Endodermal cell (in vitro differentiated cells): ENCODE measurements around the gene ARHGAP40. TPM values are rescaled to one million over a fixed set of nuclear protein-coding genes. Genes with fewer than 3 reads are reported as not detected.
"Not testable (repeated sequence)": the region's sequence is repeated elsewhere in the genome, so short reads cannot be mapped to it uniquely, and the experiment has no call there.

Experiments
- DNase-seq: peaks from one replicate; pipeline ENCODE4 v3.0.0-alpha.2; 2017
- H3K27ac ChIP-seq: 2 replicates; pipeline ENCODE4 v1.5.1; 2013; ENCODE audit warnings: mild to moderate bottlenecking, low read depth, low read length, moderate library complexity
- H3K27me3 ChIP-seq: 2 replicates; pipeline ENCODE4 v1.6.1; 2013; ENCODE audit warnings: mild to moderate bottlenecking, low read length, moderate library complexity; ENCODE audit not compliant: insufficient read depth, control insufficient read depth, poor library complexity, severe bottlenecking
- H3K36me3 ChIP-seq: 2 replicates; pipeline ENCODE4 v1.7.0; 2013; ENCODE audit warnings: mild to moderate bottlenecking, low read length, moderate library complexity; ENCODE audit not compliant: control insufficient read depth, insufficient read depth
- H3K4me1 ChIP-seq: one replicate; pipeline ENCODE4 v1.7.0; 2013; ENCODE audit warnings: low read length; ENCODE audit not compliant: control insufficient read depth, insufficient read depth
- H3K4me3 ChIP-seq: 2 replicates; pipeline ENCODE4 v1.5.1; 2013; ENCODE audit warnings: mild to moderate bottlenecking, low read length, moderate library complexity
- H3K9ac ChIP-seq: 2 replicates; pipeline ENCODE4 v1.6.1; 2013; ENCODE audit warnings: mild to moderate bottlenecking, low read length, moderate library complexity; ENCODE audit not compliant: poor library complexity, severe bottlenecking; ENCODE audit errors: extremely low read depth
- H3K9me3 ChIP-seq: 2 replicates; pipeline ENCODE4 v1.6.1; 2013; ENCODE audit warnings: mild to moderate bottlenecking, low read length, moderate library complexity; ENCODE audit not compliant: control insufficient read depth
- H3K27ac Mint-ChIP-seq: 2 replicates; pipeline ENCODE4 v1.8.0; 2020; ENCODE audit warnings: mixed read lengths
- H3K27me3 Mint-ChIP-seq: 2 replicates; pipeline ENCODE4 v1.8.0; 2021; ENCODE audit warnings: mild to moderate bottlenecking, mixed read lengths; ENCODE audit not compliant: insufficient read depth
- H3K36me3 Mint-ChIP-seq: 2 replicates; pipeline ENCODE4 v1.8.0; 2020; ENCODE audit warnings: low read depth, mixed read lengths
- H3K4me1 Mint-ChIP-seq: 2 replicates; pipeline ENCODE4 v1.8.0; 2020; ENCODE audit warnings: mixed read lengths
- H3K4me3 Mint-ChIP-seq: 2 replicates; pipeline ENCODE4 v1.8.0; 2020; ENCODE audit warnings: mild to moderate bottlenecking, moderate library complexity, mixed read lengths
- H3K9me3 Mint-ChIP-seq: 2 replicates; pipeline ENCODE4 v1.8.0; 2020; ENCODE audit warnings: mild to moderate bottlenecking, mixed read lengths
- WGBS, 2 experiments: methylation state at CpG; one replicate each; pipeline versions ENCODE4 v1.1.5 to v1.1.7; 2013; ENCODE audit warnings: missing lambda C conversion rate in 2 of 2, mixed read lengths in 1 of 2; ENCODE audit not compliant: insufficient coverage in 1 of 2, insufficient read length in 1 of 2; 5-methylcytosine and 5-hydroxymethylcytosine counted together
- total RNA-seq, 2 donors: library from RNA; stranded (reverse); fragmentation: NEBNext Ultra II Directional in 1 of 2; extraction: Animal tissue kit (Norgen Biotek cat#: 25700) in 1 of 2; gene quantifications; 2 replicates in 1 of 2; 3 replicates in 1 of 2; pipeline ENCODE4 v1.2.1, GENCODE V29; 2021
- TF ChIP-seq, protein P1 (sequence below): fragments of 200-600 bp; sonication (generic); conservative IDR thresholded peaks from 2 replicates; pipeline ENCODE4 v1.5.0; 2021; ENCODE audit warnings: antibody characterized with exemption, mild to moderate bottlenecking

The ARHGAP40 gene
- total RNA-seq, 2 donors from 2014 or later: 5.5 to 18.5 TPM

- WGBS, 2 experiments: 96 to 100% methylated on average over 2 to 3 of the region's 3 CpGs
- no peak overlapping the region for H3K4me3 Mint-ChIP-seq
Measured at GRCh38 chr20:38589967-38590675, 11.5 kb upstream of the ARHGAP40 start.

DNA sequence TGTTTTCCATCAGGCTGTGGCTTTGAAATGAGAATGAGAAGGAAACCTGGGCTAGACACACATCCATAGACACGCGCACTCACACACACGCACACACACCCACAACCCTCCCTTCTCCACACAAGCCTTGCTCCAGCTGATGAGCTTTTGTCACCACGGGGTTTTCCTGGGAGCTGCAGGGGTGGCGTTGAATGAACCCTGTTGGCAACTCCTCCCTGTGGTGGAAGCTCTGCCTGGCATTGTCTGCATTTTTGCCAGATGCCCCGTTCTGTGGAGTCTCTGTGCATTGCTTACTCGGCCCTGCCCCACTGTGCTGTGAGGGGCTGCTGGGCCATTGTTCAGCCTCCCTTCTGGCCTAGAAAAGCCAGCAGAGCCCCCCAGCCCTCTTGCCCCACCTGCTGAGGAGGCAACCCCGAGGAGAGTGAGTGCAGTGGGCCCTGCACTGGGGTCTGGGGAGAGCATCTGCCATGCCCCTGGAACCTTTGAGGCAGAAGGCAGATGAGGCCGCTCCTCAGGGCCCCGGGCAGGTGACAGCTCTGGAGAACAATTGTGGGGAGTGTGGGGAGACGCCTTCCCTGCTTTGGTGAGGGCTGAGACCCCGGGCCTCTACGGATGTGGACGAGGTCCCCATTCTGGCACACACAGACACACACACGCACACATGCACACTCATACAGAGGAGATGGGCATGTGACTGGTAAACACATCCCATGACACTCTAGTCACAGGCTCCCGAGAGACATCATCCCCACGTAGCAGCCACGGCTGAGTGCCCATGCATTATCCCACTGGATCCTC is 10.7 kb upstream of the ARHGAP40 start:
- peak overlapping the region; percentile 10 for H3K27ac Mint-ChIP-seq
- H3K9me3 Mint-ChIP-seq: no peaks in the 10 kb centered on the region
- H3K27me3 Mint-ChIP-seq: no peaks in the 10 kb centered on the region
- H3K4me1 Mint-ChIP-seq: peaks cover 7% of the 10 kb centered on the region
- Histone ChIP-seq H3K36me3 (no peaks in the 10 kb centered on the region), H3K9ac (no peak overlapping the region), H3K4me1 (peaks cover 9% of the 10 kb centered on the region), H3K27ac (no peak overlapping the region), H3K9me3 (no peaks in the 10 kb centered on the region), H3K27me3 (no peaks in the 10 kb centered on the region), H3K4me3 (no peak overlapping the region)
- TF ChIP-seq, protein P1, sequence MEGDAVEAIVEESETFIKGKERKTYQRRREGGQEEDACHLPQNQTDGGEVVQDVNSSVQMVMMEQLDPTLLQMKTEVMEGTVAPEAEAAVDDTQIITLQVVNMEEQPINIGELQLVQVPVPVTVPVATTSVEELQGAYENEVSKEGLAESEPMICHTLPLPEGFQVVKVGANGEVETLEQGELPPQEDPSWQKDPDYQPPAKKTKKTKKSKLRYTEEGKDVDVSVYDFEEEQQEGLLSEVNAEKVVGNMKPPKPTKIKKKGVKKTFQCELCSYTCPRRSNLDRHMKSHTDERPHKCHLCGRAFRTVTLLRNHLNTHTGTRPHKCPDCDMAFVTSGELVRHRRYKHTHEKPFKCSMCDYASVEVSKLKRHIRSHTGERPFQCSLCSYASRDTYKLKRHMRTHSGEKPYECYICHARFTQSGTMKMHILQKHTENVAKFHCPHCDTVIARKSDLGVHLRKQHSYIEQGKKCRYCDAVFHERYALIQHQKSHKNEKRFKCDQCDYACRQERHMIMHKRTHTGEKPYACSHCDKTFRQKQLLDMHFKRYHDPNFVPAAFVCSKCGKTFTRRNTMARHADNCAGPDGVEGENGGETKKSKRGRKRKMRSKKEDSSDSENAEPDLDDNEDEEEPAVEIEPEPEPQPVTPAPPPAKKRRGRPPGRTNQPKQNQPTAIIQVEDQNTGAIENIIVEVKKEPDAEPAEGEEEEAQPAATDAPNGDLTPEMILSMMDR: no peak
- WGBS, 2 experiments: 74 to 87% methylated on average over 6 to 18 of the region's 18 CpGs
- H3K4me3 Mint-ChIP-seq: no peak overlapping the region
- H3K36me3 Mint-ChIP-seq: no peaks in the 10 kb centered on the region
- DNase-seq: peak; percentile 70

More at GRCh38 chr20:38589967-38590675, 11.5 kb upstream of the ARHGAP40 start:
- no peaks in the 10 kb centered on the region for H3K27me3 Mint-ChIP-seq
- H3K9me3 Mint-ChIP-seq: no peaks in the 10 kb centered on the region
- Histone ChIP-seq H3K27ac (no peak overlapping the region), H3K9me3 (no peaks in the 10 kb centered on the region), H3K9ac (no peak overlapping the region), H3K4me3 (no peak overlapping the region), H3K36me3 (no peaks in the 10 kb centered on the region), H3K4me1 (peaks cover 9% of the 10 kb centered on the region), H3K27me3 (no peaks in the 10 kb centered on the region)
- no peak for DNase-seq
- TF ChIP-seq, protein P1: no peak
- H3K36me3 Mint-ChIP-seq: no peaks in the 10 kb centered on the region
- peaks cover 7% of the 10 kb centered on the region for H3K4me1 Mint-ChIP-seq
- H3K27ac Mint-ChIP-seq: no peak overlapping the region

GRCh38 chr20:38591474-38592410 is 9.9 kb upstream of the ARHGAP40 start:
- peak overlapping the region; percentile 63 for H3K27ac Mint-ChIP-seq
- Histone ChIP-seq H3K9ac (peak overlapping the region; percentile 35), H3K4me1 (peaks cover 9% of the 10 kb centered on the region), H3K36me3 (no peaks in the 10 kb centered on the region), H3K4me3 (no peak overlapping the region), H3K27ac (no peak overlapping the region), H3K9me3 (no peaks in the 10 kb centered on the region), H3K27me3 (no peaks in the 10 kb centered on the region)
- H3K27me3 Mint-ChIP-seq: no peaks in the 10 kb centered on the region
- H3K4me3 Mint-ChIP-seq: no peak overlapping the region
- peaks cover 9% of the 10 kb centered on the region for H3K4me1 Mint-ChIP-seq
- H3K9me3 Mint-ChIP-seq: peaks cover under 1% of the 10 kb centered on the region
- TF ChIP-seq, protein P1: no peak
- DNase-seq: peak; percentile 75
- no peaks in the 10 kb centered on the region for H3K36me3 Mint-ChIP-seq
- 85 to 89% methylated on average over 16 to 21 of the region's 21 CpGs for WGBS, 2 experiments

GRCh38 chr20:38592411-38592790 is 9.2 kb upstream of the ARHGAP40 start:
- not testable (repeated sequence) for H3K9me3 ChIP-seq, H3K27me3 ChIP-seq, H3K4me1 ChIP-seq, H3K27ac Mint-ChIP-seq, H3K36me3 Mint-ChIP-seq, H3K27ac ChIP-seq, H3K4me3 Mint-ChIP-seq, H3K4me3 ChIP-seq, H3K27me3 Mint-ChIP-seq, H3K9me3 Mint-ChIP-seq, H3K36me3 ChIP-seq
- 32% methylated on average over 3 of the region's 3 CpGs; no CpG with 5 or more reads in 1 of the 2 experiments for WGBS, 2 experiments
- H3K9ac ChIP-seq: peak overlapping the region; percentile 35
- H3K4me1 Mint-ChIP-seq: peaks cover 11% of the 10 kb centered on the region
- peak; percentile 70 for DNase-seq
